NCI-H1417 (cell line): ENCODE measurements around the gene COA3.
A peak's percentile ranks its signal among the peaks of the same experiment; 100 is the strongest.

Experiments
- DNase-seq, 3 experiments: peaks; one replicate each; lab custom pipeline; 2025; lab: John Stamatoyannopoulos, UW

The COA3 gene

GRCh38 chr17:42798383-42799380 lies at the start of gene COA3, which contains the start of gene CNTD1:
TSS of gene COA3 (minus strand) at chr17:42798704. CDS start at chr17:42798681, 23 bp downstream.
TSS of gene CNTD1 (plus strand) at chr17:42798861. CDS start at chr17:42799068, 207 bp downstream.
- DNase-seq, result peak; percentile 74 to 89 (median 84)

- DNase-seq, result no peak
Measured at GRCh38 chr17:42848093-42848492, 49.6 kb upstream of the COA3 start.

- no peak for DNase-seq
Measured at GRCh38 chr17:42846594-42847280, 48.2 kb upstream of the COA3 start.

GRCh38 chr17:42845918-42846593 lies 47.6 kb upstream of the COA3 start:
- no peak for DNase-seq

DNA sequence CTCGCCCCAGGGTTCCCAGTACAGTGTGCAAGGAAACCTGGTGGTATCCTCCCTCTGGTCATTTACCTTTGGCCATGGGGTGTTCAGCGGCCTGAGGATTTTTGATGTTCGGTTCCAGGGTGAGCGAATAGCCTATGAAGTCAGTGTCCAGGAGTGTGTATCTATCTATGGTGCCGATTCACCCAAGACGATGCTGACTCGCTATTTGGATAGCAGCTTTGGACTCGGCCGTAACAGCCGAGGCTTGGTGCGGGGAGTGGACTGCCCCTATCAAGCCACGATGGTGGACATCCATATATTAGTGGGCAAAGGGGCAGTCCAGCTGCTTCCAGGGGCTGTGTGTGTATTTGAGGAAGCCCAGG lies 47.0 kb upstream of the COA3 start:
- no peak for DNase-seq

GRCh38 chr17:42844761-42845555 lies 46.5 kb upstream of the COA3 start:
- no peak for DNase-seq

GRCh38 chr17:42844271-42844670 lies 45.8 kb upstream of the COA3 start, which contains the start of gene AOC2:
TSS of gene AOC2 (plus strand) at chr17:42844580. CDS start at chr17:42844627, 47 bp downstream.
- DNase-seq, result no peak

GRCh38 chr17:42843358-42843934 lies 44.9 kb upstream of the COA3 start:
- DNase-seq, result peak; percentile 11 to 80 (median 41)

- no peak for DNase-seq
Measured at GRCh38 chr17:42841975-42842685, 43.6 kb upstream of the COA3 start.

- DNase-seq, result no peak
Measured at GRCh38 chr17:42835732-42836131, 37.2 kb upstream of the COA3 start.

GRCh38 chr17:42833767-42834422 lies 35.4 kb upstream of the COA3 start:
- DNase-seq, result no peak

GRCh38 chr17:42832934-42833766 lies 34.6 kb upstream of the COA3 start, which contains the start of gene PSME3:
TSS of gene PSME3 (plus strand) at chr17:42833397. CDS start at chr17:42833632, 235 bp downstream.
- DNase-seq, result peak; percentile 85 to 95 (median 95)

DNA sequence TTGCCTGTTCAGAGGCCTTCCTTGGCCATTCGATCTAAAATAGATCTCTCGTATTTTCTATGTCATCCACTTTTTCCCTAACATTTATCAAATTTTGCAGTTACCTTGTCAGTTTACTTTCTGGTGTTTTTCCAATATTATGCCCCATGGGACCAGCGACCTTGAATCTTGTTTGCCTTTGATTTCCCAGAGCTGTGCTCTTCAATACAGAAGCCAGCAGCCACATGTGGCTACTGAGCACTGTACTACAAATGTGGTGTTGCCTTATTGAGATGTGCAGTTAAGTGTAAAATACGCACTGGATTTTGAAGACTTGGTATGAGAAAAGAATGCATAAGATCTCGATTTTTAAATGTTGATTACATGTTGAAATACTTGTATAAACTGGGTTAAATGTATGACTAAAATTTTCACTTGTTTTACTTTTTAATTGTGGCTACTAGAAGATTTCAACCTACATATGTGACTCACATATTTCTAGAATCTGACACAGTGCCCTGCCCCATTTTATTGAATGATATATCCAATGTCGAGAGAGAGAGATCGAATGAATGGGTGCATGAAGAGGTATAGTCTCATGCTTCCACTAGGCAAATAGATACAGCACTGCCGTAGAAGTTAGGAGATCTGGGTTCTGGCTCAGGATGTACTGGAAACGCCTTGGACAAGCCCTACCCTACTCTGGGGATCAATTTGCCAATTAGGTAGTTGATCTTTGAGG lies 33.9 kb upstream of the COA3 start:
- no peak for DNase-seq

GRCh38 chr17:42830971-42831370 lies 32.5 kb upstream of the COA3 start:
- DNase-seq, result no peak

- DNase-seq, result no peak
Measured at GRCh38 chr17:42827472-42827871, 29.0 kb upstream of the COA3 start.

- no peak for DNase-seq
Measured at GRCh38 chr17:42821176-42821575, 22.7 kb upstream of the COA3 start.

- DNase-seq, result peak; percentile 18 to 68 (median 22)
Measured at GRCh38 chr17:42819939-42820535, 21.5 kb upstream of the COA3 start.

GRCh38 chr17:42818379-42818778 lies 19.9 kb upstream of the COA3 start:
- no peak for DNase-seq
